SK-N-SH (cell line): ENCODE measurements around the gene FASLG. TPM values are rescaled to one million over a fixed set of nuclear protein-coding genes. Genes with fewer than 3 reads are reported as not detected.
A peak's percentile ranks its signal among the peaks of the same experiment; 100 is the strongest.

ENCODE experiments used
- CTCF ChIA-PET: fragments of 300-600, 350-600 bp; formaldehyde crosslinking; extraction: SDS; loops from one replicate; lab custom pipeline; 2021; lab: Yijun Ruan, JAX
- POLR2A ChIA-PET: fragments of 350-600 bp; sonication (Branson Sonifier 250); formaldehyde crosslinking; extraction: SDS; loops from one replicate; lab custom pipeline; 2020; ENCODE audit warnings: antibody characterized with exemption, inconsistent platforms; lab: Yijun Ruan, JAX
- DNase-seq: peaks from one replicate; pipeline ENCODE4 v3.0.0; 2012
- H2AFZ ChIP-seq: fragments of 200-600 bp; sonication (generic); 2 replicates; pipeline ENCODE4 v1.8.1; 2016; ENCODE audit warnings: antibody characterized with exemption, mild to moderate bottlenecking, low read depth
- H3F3A ChIP-seq: fragments of 200-600 bp; sonication (generic); replicated peaks from 2 replicates; pipeline ENCODE3; 2016; ENCODE audit warnings: antibody characterized with exemption, mild to moderate bottlenecking; ENCODE audit not compliant: insufficient read depth
- H3K27ac ChIP-seq, 2 experiments: fragments of 200-500 bp in 1 of 2; fragments of 200-600 bp in 1 of 2; sonication (Bioruptor generic) in 1 of 2; sonication (generic), shearing (Covaris generic) in 1 of 2; 2 replicates each; pipeline versions ENCODE4 v1.5.1 to v1.6.1; 2014 to 2016; ENCODE audit warnings: low read depth in 2 of 2, inconsistent platforms in 1 of 2, low read length in 1 of 2, mild to moderate bottlenecking in 1 of 2, mixed read lengths in 1 of 2
- H3K27me3 ChIP-seq: fragments of 200-600 bp; sonication (generic), shearing (Covaris generic); 2 replicates; pipeline ENCODE4 v1.6.1; 2016; ENCODE audit warnings: mixed run types; ENCODE audit not compliant: insufficient read depth
- H3K36me3 ChIP-seq, 2 experiments: fragments of 200-500 bp in 1 of 2; fragments of 200-600 bp in 1 of 2; sonication (Bioruptor generic) in 1 of 2; sonication (generic) in 1 of 2; replicated peaks in 1 of 2; 2 replicates each; pipeline versions ENCODE3 to v1.5.1; 2014 to 2016; ENCODE audit warnings: low read length in 1 of 2, mild to moderate bottlenecking in 1 of 2; ENCODE audit not compliant: insufficient read depth in 2 of 2, control insufficient read depth in 1 of 2
- H3K4me1 ChIP-seq, 2 experiments: fragments of 200-500 bp in 1 of 2; fragments of 200-600 bp in 1 of 2; sonication (Bioruptor generic) in 1 of 2; sonication (generic), shearing (Covaris generic) in 1 of 2; 2 replicates each; pipeline versions ENCODE4 v1.5.1 to v1.6.1; 2014 to 2016; ENCODE audit warnings: low read depth in 1 of 2, low read length in 1 of 2, mixed run types in 1 of 2; ENCODE audit not compliant: insufficient read depth in 2 of 2, control insufficient read depth in 1 of 2
- H3K4me2 ChIP-seq: fragments of 200-600 bp; sonication (generic), shearing (Covaris generic); 2 replicates; pipeline ENCODE4 v1.6.1; 2017; ENCODE audit warnings: mixed run types
- H3K4me3 ChIP-seq, 2 experiments: fragments of 200-500 bp in 1 of 2; fragments of 200-600 bp in 1 of 2; sonication (Bioruptor generic) in 1 of 2; sonication (generic), shearing (Covaris generic) in 1 of 2; 2 replicates each; pipeline versions ENCODE4 v1.5.1 to v1.8.1; 2014 to 2016; ENCODE audit warnings: low read depth in 2 of 2, inconsistent platforms in 1 of 2, low read length in 1 of 2, mild to moderate bottlenecking in 1 of 2, mixed read lengths in 1 of 2, moderate library complexity in 1 of 2
- H3K79me2 ChIP-seq: fragments of 200-600 bp; sonication (generic); 2 replicates; pipeline ENCODE4 v1.8.1; 2017; ENCODE audit warnings: mild to moderate bottlenecking; ENCODE audit not compliant: insufficient read depth
- H3K9ac ChIP-seq: fragments of 200-600 bp; sonication (generic); 2 replicates; pipeline ENCODE4 v1.6.1; 2017; ENCODE audit warnings: mixed run types
- H3K9me2 ChIP-seq: fragments of 200-600 bp; sonication (generic); 2 replicates; pipeline ENCODE4 v1.6.1; 2017; ENCODE audit warnings: mixed run types
- H3K9me3 ChIP-seq: fragments of 200-600 bp; sonication (generic); 2 replicates; pipeline ENCODE4 v1.6.1; 2017; ENCODE audit warnings: mixed run types, mild to moderate bottlenecking, moderate library complexity
- H4K20me1 ChIP-seq: fragments of 200-600 bp; sonication (generic); 2 replicates; pipeline ENCODE4 v1.6.1; 2017; ENCODE audit warnings: mild to moderate bottlenecking, mixed run types; ENCODE audit not compliant: insufficient read depth
- EP300 ChIP-seq, 2 experiments: IDR thresholded peaks; 2 replicates each; pipeline versions ENCODE4 v1.4.0 to v1.6.1; 2012; ENCODE audit warnings: borderline replicate concordance in 1 of 2, low read depth in 1 of 2, low read length in 1 of 2
- EZH2phosphoT487 ChIP-seq: fragments of 200-600 bp; sonication (generic); IDR thresholded peaks from 2 replicates; pipeline ENCODE4 v1.6.1; 2017; ENCODE audit warnings: low read depth, mixed run types, mild to moderate bottlenecking, antibody characterized with exemption, moderate library complexity, borderline replicate concordance
- JUND ChIP-seq: IDR thresholded peaks from 2 replicates; pipeline ENCODE4 v1.4.0; 2012
- MXI1 ChIP-seq: IDR thresholded peaks from 2 replicates; pipeline ENCODE4 v1.6.1; 2012; ENCODE audit warnings: mild to moderate bottlenecking, low read depth, low read length, improper control_type of control experiment
- NFIC ChIP-seq: IDR thresholded peaks from 2 replicates; pipeline ENCODE4 v1.4.0; 2012; ENCODE audit warnings: borderline replicate concordance
- RFX5 ChIP-seq: IDR thresholded peaks from 2 replicates; pipeline ENCODE4 v1.6.1; 2012; ENCODE audit warnings: mild to moderate bottlenecking, improper control_type of control experiment, low read length
- RXRA ChIP-seq: IDR thresholded peaks from 2 replicates; pipeline ENCODE4 v1.4.0; 2012; ENCODE audit warnings: low read depth, mild to moderate bottlenecking, borderline replicate concordance
- SIN3A ChIP-seq: IDR thresholded peaks from 2 replicates; pipeline ENCODE4 v1.6.1; 2012; ENCODE audit warnings: low read depth, mild to moderate bottlenecking, low read length, moderate library complexity, borderline replicate concordance
- TCF12 ChIP-seq: IDR thresholded peaks from 2 replicates; pipeline ENCODE4 v1.4.0; 2012
- TEAD4 ChIP-seq: IDR thresholded peaks from 2 replicates; pipeline ENCODE4 v1.4.0; 2012; ENCODE audit warnings: mild to moderate bottlenecking, borderline replicate concordance; ENCODE audit not compliant: insufficient read depth
- WGBS: methylation state at CpG from one replicate; pipeline ENCODE4 v1.1.6; 2017; ENCODE audit warnings: low lambda C conversion rate; 5-methylcytosine and 5-hydroxymethylcytosine counted together
- polyA plus RNA-seq, 3 experiments: library from polyadenylated mRNA; depleted of rRNA; stranded (reverse); fragments of >200 nt; gene quantifications; 2 replicates each; pipeline ENCODE4 v1.2.3, GENCODE V29; 2012
- TF ChIP-seq, protein P1 (sequence below): fragments of 200-600 bp; sonication (generic); IDR thresholded peaks from 2 replicates; pipeline ENCODE4 v1.6.1; 2017; ENCODE audit warnings: antibody characterized with exemption, mild to moderate bottlenecking, moderate library complexity
- TF ChIP-seq, protein P2 (sequence below): IDR thresholded peaks from 2 replicates; pipeline ENCODE4; 2012
- TF ChIP-seq, protein P3 (sequence below): fragments of 150-350 bp; IDR thresholded peaks from 2 replicates; pipeline ENCODE4 v1.6.1; 2016; ENCODE audit warnings: mild to moderate bottlenecking, low read depth, low read length
- TF ChIP-seq, protein P4 (sequence below): IDR thresholded peaks from 2 replicates; pipeline ENCODE4 v1.4.0; 2012; ENCODE audit warnings: low read depth
- TF ChIP-seq, protein P5 (sequence below): IDR thresholded peaks from 2 replicates; pipeline ENCODE4 v1.4.0; 2012; ENCODE audit warnings: low read depth, borderline replicate concordance

The FASLG gene
- polyA plus RNA-seq, 1 of the 3 experiments (the other 2 are of a cell fraction) = not detected

DNA sequence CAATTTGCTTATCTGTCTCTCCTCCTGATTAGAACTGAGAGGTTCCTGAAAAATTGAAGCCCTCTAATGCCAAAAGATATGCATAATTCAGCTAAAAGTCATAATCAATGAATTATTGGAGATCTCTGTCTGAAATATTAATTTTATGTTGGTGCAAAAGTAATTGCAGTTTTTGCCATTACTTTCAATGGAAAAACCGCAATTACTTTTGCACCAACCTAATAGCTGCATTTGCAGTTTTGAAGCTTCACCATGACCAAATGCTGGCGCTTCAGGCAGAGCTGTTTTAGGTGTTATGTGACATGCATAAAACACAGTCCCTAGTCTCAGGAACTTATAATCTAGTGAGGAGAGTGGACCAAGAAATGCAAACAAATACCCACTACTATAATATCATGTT, 29.7 kb upstream of the FASLG start:
- no peaks in the 10 kb centered on the region for H3F3A ChIP-seq
- H3K27ac ChIP-seq = no peak overlapping the region
- no peaks in the 10 kb centered on the region for H4K20me1 ChIP-seq
- no peak for TF ChIP-seq NFIC
- TF ChIP-seq, protein P1, sequence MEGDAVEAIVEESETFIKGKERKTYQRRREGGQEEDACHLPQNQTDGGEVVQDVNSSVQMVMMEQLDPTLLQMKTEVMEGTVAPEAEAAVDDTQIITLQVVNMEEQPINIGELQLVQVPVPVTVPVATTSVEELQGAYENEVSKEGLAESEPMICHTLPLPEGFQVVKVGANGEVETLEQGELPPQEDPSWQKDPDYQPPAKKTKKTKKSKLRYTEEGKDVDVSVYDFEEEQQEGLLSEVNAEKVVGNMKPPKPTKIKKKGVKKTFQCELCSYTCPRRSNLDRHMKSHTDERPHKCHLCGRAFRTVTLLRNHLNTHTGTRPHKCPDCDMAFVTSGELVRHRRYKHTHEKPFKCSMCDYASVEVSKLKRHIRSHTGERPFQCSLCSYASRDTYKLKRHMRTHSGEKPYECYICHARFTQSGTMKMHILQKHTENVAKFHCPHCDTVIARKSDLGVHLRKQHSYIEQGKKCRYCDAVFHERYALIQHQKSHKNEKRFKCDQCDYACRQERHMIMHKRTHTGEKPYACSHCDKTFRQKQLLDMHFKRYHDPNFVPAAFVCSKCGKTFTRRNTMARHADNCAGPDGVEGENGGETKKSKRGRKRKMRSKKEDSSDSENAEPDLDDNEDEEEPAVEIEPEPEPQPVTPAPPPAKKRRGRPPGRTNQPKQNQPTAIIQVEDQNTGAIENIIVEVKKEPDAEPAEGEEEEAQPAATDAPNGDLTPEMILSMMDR = no peak
- no peak for TF ChIP-seq JUND
- CTCF ChIA-PET = no interaction called here
- no peak overlapping the region for H3K4me2 ChIP-seq
- H2AFZ ChIP-seq = no peak overlapping the region; the same call in 1 of the 2 replicates
- H3K36me3 ChIP-seq = no peaks in the 10 kb centered on the region
- DNase-seq = no peak
- H3K9me3 ChIP-seq = no peaks in the 10 kb centered on the region
- H3K4me3 ChIP-seq = no peak overlapping the region
- no peaks in the 10 kb centered on the region; a peak in 1 of 4 replicates for H3K4me1 ChIP-seq
- no peaks in the 10 kb centered on the region for H3K9me2 ChIP-seq
- H3K9ac ChIP-seq = no peak overlapping the region
- no peaks in the 10 kb centered on the region for H3K79me2 ChIP-seq
- 66% methylated on average over 2 of the region's 2 CpGs for WGBS
- POLR2A ChIA-PET = no interaction called here
- no peaks in the 10 kb centered on the region for H3K27me3 ChIP-seq

DNA sequence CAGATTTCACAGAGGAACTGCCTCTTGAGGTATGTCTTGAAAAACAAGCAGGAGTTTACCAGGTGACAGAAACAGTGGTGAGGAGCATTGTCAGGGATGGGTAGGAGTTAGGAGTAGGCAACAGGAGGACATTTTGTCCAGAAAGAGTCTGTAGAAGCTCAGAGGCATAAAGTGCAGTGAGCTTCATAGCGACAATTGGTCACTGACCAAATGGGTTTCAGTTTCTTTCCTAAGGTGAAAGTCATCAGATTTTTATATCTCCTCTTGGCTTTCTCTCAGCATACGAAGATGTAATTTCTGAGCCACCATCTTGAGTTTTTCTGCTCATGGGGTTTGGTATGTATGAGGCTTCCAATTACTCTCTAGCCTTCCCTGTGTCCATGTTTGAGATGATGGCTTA, 29.3 kb upstream of the FASLG start:
- WGBS = 72% methylated on average over 2 of the region's 2 CpGs
- no peak overlapping the region for H3K4me2 ChIP-seq
- H3K27ac ChIP-seq = no peak overlapping the region
- H3K9me2 ChIP-seq = no peaks in the 10 kb centered on the region
- no peaks in the 10 kb centered on the region; a peak in 1 of 4 replicates for H3K4me1 ChIP-seq
- POLR2A ChIA-PET = no interaction called here
- TF ChIP-seq, protein P2, sequence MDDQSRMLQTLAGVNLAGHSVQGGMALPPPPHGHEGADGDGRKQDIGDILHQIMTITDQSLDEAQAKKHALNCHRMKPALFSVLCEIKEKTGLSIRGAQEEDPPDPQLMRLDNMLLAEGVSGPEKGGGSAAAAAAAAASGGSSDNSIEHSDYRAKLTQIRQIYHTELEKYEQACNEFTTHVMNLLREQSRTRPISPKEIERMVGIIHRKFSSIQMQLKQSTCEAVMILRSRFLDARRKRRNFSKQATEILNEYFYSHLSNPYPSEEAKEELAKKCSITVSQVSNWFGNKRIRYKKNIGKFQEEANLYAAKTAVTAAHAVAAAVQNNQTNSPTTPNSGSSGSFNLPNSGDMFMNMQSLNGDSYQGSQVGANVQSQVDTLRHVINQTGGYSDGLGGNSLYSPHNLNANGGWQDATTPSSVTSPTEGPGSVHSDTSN = no peak
- TF ChIP-seq SIN3A = no peak
- TF ChIP-seq EZH2phosphoT487 = no peak
- TF ChIP-seq, protein P3, sequence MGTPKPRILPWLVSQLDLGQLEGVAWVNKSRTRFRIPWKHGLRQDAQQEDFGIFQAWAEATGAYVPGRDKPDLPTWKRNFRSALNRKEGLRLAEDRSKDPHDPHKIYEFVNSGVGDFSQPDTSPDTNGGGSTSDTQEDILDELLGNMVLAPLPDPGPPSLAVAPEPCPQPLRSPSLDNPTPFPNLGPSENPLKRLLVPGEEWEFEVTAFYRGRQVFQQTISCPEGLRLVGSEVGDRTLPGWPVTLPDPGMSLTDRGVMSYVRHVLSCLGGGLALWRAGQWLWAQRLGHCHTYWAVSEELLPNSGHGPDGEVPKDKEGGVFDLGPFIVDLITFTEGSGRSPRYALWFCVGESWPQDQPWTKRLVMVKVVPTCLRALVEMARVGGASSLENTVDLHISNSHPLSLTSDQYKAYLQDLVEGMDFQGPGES = no peak
- no peak for TF ChIP-seq EP300 (IDR thresholded peaks at IDR 0.05; ENCODE audit: borderline replicate concordance in 1 of 2, low read depth in 1 of 2, low read length in 1 of 2)
- TF ChIP-seq TEAD4 = no peak
- TF ChIP-seq MXI1 = no peak
- TF ChIP-seq NFIC = no peak
- TF ChIP-seq, protein P1 = no peak
- TF ChIP-seq, protein P4, sequence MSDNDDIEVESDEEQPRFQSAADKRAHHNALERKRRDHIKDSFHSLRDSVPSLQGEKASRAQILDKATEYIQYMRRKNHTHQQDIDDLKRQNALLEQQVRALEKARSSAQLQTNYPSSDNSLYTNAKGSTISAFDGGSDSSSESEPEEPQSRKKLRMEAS = no peak
- no peak for TF ChIP-seq RXRA
- no peak for TF ChIP-seq RFX5
- TF ChIP-seq, protein P5, sequence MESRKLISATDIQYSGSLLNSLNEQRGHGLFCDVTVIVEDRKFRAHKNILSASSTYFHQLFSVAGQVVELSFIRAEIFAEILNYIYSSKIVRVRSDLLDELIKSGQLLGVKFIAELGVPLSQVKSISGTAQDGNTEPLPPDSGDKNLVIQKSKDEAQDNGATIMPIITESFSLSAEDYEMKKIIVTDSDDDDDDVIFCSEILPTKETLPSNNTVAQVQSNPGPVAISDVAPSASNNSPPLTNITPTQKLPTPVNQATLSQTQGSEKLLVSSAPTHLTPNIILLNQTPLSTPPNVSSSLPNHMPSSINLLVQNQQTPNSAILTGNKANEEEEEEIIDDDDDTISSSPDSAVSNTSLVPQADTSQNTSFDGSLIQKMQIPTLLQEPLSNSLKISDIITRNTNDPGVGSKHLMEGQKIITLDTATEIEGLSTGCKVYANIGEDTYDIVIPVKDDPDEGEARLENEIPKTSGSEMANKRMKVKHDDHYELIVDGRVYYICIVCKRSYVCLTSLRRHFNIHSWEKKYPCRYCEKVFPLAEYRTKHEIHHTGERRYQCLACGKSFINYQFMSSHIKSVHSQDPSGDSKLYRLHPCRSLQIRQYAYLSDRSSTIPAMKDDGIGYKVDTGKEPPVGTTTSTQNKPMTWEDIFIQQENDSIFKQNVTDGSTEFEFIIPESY = no peak
- TF ChIP-seq TCF12 = no peak
- H3K9ac ChIP-seq = no peak overlapping the region
- H3K36me3 ChIP-seq = no peaks in the 10 kb centered on the region
- H2AFZ ChIP-seq = peak overlapping the region; percentile 20; the same call in 1 of the 2 replicates
- H3F3A ChIP-seq = no peaks in the 10 kb centered on the region
- no peak overlapping the region for H3K4me3 ChIP-seq
- no peaks in the 10 kb centered on the region for H3K27me3 ChIP-seq
- H3K9me3 ChIP-seq = no peaks in the 10 kb centered on the region
- no peak for DNase-seq
- CTCF ChIA-PET = no interaction called here
- no peaks in the 10 kb centered on the region for H3K79me2 ChIP-seq
- no peaks in the 10 kb centered on the region for H4K20me1 ChIP-seq
